ENCODE data around the gene SAMD1. TPM values are rescaled to one million over a fixed set of nuclear protein-coding genes. Genes with fewer than 3 reads are reported as not detected.

Gene SAMD1
- total RNA-seq, 2 donors from 2014 or later, result 52.9 to 91.3 TPM

DNA sequence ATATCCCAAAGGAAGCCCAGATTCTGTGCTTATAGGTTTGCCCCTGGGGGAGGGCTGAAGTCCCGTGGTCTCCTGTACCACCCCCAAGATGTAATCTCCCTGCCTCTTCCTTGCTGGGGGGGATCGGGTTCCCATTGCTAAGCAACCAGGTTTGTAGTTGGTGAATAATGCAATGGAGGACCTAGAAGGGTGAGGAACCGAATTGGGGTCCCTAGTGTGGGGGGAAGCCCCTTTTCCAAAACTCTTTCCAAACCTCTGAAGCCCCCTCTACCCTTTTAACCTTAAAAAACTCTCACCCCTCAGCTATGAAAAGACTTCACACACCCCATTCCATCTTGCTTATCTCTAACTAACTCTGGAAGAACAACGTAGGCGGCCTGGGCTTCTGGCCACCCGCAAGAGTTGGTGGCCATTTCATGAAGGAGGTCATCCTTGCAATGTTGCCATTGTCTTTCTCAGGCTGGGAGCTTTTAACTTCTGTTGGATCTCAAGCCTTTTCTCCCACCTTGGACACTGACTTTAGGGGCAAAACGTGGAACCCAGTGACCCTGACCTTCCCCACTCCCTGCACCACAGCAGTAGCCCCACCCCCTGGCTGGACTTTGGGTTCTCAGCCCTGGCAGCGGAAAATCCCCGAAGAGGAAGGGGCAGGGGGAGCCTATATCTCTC lies 29.3 kb downstream of the SAMD1 start:
- Histone ChIP-seq H3K36me3 (no peaks in the 10 kb centered on the region), H3K27me3 (peaks cover 4% of the 10 kb centered on the region), H3K4me1 (peaks cover 3% of the 10 kb centered on the region), H3K9ac (ENCODE audit: low read depth in 2 of 2, low read length in 2 of 2) (no peak overlapping the region), H3K27ac (no peak overlapping the region), H3K4me3 (no peak overlapping the region), H3K9me3 (no peaks in the 10 kb centered on the region)
- intact Hi-C loops (cut with DNase I), result no loop called here
- TF ChIP-seq, protein P1, sequence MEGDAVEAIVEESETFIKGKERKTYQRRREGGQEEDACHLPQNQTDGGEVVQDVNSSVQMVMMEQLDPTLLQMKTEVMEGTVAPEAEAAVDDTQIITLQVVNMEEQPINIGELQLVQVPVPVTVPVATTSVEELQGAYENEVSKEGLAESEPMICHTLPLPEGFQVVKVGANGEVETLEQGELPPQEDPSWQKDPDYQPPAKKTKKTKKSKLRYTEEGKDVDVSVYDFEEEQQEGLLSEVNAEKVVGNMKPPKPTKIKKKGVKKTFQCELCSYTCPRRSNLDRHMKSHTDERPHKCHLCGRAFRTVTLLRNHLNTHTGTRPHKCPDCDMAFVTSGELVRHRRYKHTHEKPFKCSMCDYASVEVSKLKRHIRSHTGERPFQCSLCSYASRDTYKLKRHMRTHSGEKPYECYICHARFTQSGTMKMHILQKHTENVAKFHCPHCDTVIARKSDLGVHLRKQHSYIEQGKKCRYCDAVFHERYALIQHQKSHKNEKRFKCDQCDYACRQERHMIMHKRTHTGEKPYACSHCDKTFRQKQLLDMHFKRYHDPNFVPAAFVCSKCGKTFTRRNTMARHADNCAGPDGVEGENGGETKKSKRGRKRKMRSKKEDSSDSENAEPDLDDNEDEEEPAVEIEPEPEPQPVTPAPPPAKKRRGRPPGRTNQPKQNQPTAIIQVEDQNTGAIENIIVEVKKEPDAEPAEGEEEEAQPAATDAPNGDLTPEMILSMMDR (IDR thresholded peaks at IDR 0.05), result no peak
- DNase-seq, result no peak

DNA sequence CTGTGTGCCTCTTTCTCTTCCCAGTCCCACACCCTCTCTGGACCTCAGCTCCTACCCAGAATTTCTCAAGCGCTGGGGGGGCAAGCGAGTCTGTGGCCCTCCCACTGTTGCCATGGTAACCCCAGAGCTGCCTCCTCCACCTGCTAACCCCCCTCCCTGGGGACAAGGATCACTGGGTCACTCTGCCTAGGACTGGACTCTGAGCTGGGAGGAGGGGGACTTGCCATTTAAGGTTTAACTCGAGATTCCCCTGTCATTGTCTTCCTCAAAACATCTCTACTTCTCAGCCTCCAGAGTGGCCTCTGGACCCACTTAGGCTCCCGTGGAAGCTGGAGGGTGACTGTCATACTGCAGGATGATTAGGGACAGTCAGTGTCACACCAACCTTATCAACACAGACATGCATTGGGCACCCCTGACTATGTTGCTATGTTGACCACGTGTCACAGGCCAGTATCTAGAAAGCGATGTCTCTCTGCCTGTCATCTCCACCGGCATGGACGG lies 30.8 kb downstream of the SAMD1 start:
- TF ChIP-seq, protein P1 (IDR thresholded peaks at IDR 0.05), result no peak
- H3K4me3 ChIP-seq, result no peak overlapping the region
- no peak overlapping the region for H3K9ac ChIP-seq (ENCODE audit: low read depth in 2 of 2, low read length in 2 of 2)
- H3K4me1 ChIP-seq, result peaks cover 3% of the 10 kb centered on the region
- DNase-seq, result no peak
- intact Hi-C loops (cut with DNase I), result no loop called here
- H3K36me3 ChIP-seq, result no peaks in the 10 kb centered on the region
- peaks cover 4% of the 10 kb centered on the region for H3K27me3 ChIP-seq
- no peak overlapping the region for H3K27ac ChIP-seq
- H3K9me3 ChIP-seq, result no peaks in the 10 kb centered on the region

DNA sequence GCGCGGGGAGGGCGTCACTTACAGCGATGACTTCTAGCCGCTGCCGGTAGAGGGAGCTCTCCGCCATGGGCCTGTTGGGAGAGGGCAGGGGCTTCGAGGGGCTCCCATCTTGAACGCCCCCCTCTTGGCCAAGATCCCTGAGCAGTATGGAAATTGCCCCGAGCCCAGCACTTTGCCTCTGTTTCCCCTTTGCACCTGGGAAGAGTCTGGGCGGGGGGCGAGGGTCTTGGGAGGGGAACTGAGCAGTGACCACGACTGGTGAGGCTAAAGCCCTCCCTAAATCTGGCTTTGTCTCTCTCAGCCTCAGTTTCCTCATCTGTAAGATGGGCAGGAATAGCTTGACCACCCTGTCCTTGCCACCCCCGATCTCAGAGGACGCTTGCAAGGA lies 31.5 kb downstream of the SAMD1 start:
- DNase-seq, result no peak
- TF ChIP-seq, protein P1 (IDR thresholded peaks at IDR 0.05), result peak; percentile 48
- peaks cover 4% of the 10 kb centered on the region for H3K27me3 ChIP-seq
- H3K4me3 ChIP-seq, result no peak overlapping the region
- no peaks in the 10 kb centered on the region for H3K9me3 ChIP-seq
- H3K4me1 ChIP-seq, result peaks cover 3% of the 10 kb centered on the region
- H3K9ac ChIP-seq (ENCODE audit: low read depth in 2 of 2, low read length in 2 of 2), result no peak overlapping the region
- intact Hi-C loops (cut with DNase I), result no loop called here
- no peak overlapping the region for H3K27ac ChIP-seq
- H3K36me3 ChIP-seq, result no peaks in the 10 kb centered on the region

DNA sequence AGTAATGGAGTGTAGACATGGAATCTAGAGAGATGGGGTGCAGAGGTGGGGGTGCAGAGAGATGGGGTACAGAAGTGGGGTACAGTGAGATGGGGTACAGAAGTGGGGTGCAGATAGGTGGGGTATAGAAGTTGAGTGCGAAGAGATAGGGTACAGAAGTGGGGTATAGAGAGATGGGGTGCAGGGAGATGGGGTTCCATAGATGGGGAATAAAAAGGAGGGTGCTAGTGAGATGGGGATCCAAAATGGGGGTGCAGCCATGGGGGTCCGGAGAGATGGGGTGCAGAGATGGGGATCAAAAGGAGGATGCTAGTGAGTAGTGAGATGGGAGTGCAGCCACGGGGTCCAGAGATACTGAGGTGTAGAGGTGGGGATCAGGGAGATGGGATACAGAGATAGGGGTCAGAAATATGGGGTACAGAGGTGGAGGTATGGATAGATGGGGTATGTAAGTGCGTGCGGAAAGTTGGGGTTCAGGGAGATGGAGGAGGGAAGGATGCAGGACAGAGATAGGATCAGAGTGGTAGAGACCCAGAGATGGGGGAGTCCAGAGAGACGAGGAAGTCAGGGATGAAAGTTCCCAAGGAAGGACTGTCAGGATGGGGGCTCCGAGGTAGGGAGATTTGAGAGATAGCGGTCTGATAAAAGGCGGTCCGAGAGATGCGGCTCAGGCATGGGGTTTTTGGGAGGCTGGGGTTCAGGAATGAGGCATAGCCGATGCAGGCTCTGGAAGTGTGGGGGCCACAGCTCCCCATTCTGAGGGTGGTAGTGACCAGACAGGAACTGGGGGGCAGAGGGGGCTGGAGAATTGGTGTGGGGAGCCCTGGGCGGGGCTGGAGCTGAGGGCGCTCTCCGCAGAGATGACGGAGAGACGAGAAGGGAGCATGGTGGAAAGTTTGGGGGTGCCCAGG lies 32.1 kb downstream of the SAMD1 start:
- no peak overlapping the region for H3K4me3 ChIP-seq
- TF ChIP-seq, protein P1 (IDR thresholded peaks at IDR 0.05), result no peak
- no peak overlapping the region for H3K9ac ChIP-seq (ENCODE audit: low read depth in 2 of 2, low read length in 2 of 2)
- no peak overlapping the region for H3K27ac ChIP-seq
- no peaks in the 10 kb centered on the region for H3K36me3 ChIP-seq
- intact Hi-C loops (cut with DNase I), result no loop called here
- H3K4me1 ChIP-seq, result peaks cover 3% of the 10 kb centered on the region
- no peak for DNase-seq
- peaks cover 4% of the 10 kb centered on the region for H3K27me3 ChIP-seq
- H3K9me3 ChIP-seq, result no peaks in the 10 kb centered on the region

DNA sequence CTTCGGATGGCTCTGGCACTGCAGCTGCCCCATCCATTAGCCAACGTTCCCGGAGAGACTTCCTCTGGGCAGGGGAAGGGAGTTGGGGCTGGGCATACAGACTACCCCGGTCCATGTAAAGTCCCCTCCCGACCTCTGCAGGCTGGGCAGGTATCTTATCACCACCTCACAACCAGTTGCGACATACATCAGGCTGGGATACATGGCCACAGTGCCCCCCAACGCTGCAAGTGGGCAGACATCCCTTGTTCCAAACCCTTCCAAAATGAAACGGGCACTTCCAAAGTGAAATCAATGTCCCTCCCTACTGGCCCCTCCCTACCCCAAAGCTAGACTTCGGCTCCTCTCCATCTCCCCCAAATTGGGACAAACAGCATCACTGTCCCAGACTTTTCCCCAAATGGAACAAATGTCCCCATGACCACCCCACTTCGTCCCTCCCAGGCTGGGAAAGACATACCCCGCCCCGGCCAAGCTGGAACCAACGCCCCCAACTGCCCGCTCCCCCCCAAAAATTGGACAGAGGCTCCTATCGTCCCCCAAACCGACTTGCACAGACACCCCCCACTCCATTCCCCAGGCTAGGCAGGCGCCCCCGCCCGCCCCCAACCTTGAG lies 33.7 kb downstream of the SAMD1 start:
- H3K4me3 ChIP-seq, result no peak overlapping the region
- no peaks in the 10 kb centered on the region for H3K9me3 ChIP-seq
- H3K4me1 ChIP-seq, result peaks cover 3% of the 10 kb centered on the region
- intact Hi-C loops (cut with DNase I), result no loop called here
- DNase-seq, result no peak
- H3K9ac ChIP-seq (ENCODE audit: low read depth in 2 of 2, low read length in 2 of 2), result no peak overlapping the region
- H3K36me3 ChIP-seq, result no peaks in the 10 kb centered on the region
- H3K27me3 ChIP-seq, result peaks cover 4% of the 10 kb centered on the region
- TF ChIP-seq, protein P1 (IDR thresholded peaks at IDR 0.05), result no peak
- H3K27ac ChIP-seq, result no peak overlapping the region
